Ovary (tissue), 3 donors: ENCODE measurements around the gene UST.

ENCODE experiments used
- CTCF ChIP-seq, 3 donors: fragments of 450-650 bp in 2 of 3; fragments of 200-600 bp in 1 of 3; IDR thresholded peaks; one replicate each; pipeline versions ENCODE4 v1.5.1 to v1.8.0; 2016 to 2022; ENCODE audit warnings: antibody characterized with exemption in 3 of 3, mild to moderate bottlenecking in 1 of 3
- POLR2A ChIP-seq: fragments of 450-650 bp; IDR thresholded peaks from one replicate; pipeline ENCODE4 v1.6.1; 2017; ENCODE audit warnings: antibody characterized with exemption, mild to moderate bottlenecking, moderate library complexity
- donor health status: DM: no; HTN: no; CAD: no.

- TF ChIP-seq CTCF (IDR thresholded peaks at IDR 0.05): no peak
- no peak for TF ChIP-seq POLR2A
These were observed 19.7 kb upstream of the UST start for GRCh38 chr6:148727104-148727503.
